Right lung (tissue), 5 donors: ENCODE data around the gene OR52E8. TPM values are rescaled to one million over a fixed set of nuclear protein-coding genes. Genes with fewer than 3 reads are reported as not detected.

Experiments
- DNase-seq, 2 donors: peaks; one replicate each; pipeline ENCODE4 v3.0.0-alpha.2; 2013
- polyA plus RNA-seq, 5 donors: library from polyadenylated mRNA; unstranded; fragments of 120-200 nt; gene quantifications; one replicate each; pipeline versions ENCODE4 v1.2.1 to v1.2.3, GENCODE V29; 2013; ENCODE audit warnings: inconsistent platforms in 1 of 5, low replicate concordance in 1 of 5; ENCODE audit not compliant: insufficient read length in 5 of 5, insufficient read depth in 1 of 5

OR52E8 gene
- polyA plus RNA-seq, 5 donors: not detected

DNA sequence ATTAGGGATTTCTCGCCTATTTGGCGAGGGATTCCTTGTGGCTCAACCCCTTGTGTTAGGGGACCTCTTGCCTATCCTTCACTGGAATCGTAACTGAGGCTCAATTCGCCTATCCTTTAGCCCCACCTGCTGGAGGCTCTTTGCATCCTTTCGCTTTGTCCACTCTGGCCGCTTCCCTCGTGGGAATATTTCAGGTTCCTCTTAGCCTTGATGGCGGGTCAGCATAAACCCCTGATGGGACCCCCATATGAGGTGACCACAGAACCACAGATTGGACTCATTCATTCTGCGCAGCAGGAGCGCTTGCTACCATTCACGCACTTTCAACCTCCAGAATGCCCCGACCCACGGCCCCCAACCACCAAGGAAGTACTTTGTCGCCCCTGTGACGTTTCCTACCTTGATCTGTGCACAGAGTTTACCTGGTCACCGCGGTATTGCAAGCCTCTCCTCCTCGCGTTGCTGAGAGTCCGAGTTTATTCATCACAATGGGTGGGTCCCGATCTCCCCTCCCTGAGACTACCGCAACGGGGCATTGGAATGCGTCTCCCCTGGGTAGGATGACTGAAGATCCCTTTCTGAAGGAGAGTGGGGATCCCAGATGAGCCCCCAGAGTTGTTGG, 48.9 kb downstream of the OR52E8 start, which contains the start of gene OR52N2:
TSS of gene OR52N2 (plus strand) at position 425 of the 622 bp plus-strand sequence. CDS start 11,412 bp downstream, outside the sequence.
- DNase-seq: peak; percentile 52 to 70

DNA sequence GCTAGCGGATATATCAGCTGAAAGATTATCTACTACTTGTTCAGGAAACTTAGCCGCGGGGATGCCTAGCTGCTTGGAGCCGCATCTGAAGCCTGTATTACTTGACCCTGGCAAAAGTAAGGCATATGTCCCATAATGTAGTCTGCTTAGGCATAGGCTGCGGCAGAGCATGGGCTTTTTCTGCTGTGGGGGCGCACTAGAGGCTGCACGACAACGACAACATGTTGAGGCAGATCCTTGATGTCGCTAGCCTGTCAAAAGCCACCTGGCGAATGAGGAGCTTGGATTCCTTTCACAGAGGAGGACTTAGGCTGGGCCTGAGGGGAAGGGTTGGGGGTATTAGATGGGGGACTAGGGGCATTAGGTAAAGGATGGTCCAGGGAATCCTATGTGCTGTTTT, 49.9 kb downstream of the OR52E8 start:
- DNase-seq: no peak

Other genes with a start within 250 kb of the OR52E8 start
- gene TRIM34, start 232.7 kb downstream of the OR52E8 start, polyA plus RNA-seq: 10 to 100 TPM; 15.6 to 28.6 (median 23.9) TPM
- 10 to 100 TPM; 45.7 to 67.7 (median 62.4) TPM for gene TRIM5, start 172.6 kb downstream of the OR52E8 start, polyA plus RNA-seq
- 10 to 100 TPM; 19.7 to 38.0 (median 26.7) TPM for gene TRIM22, start 167.9 kb downstream of the OR52E8 start, polyA plus RNA-seq
- under 1 TPM in 1 of 5 donors, not detected in 4; 0.12 TPM for gene OR56B1, start 121.2 kb downstream of the OR52E8 start, polyA plus RNA-seq
- under 1 TPM in 1 of 5 donors, not detected in 4; 0.19 TPM for gene OR52N4, start 103.4 kb downstream of the OR52E8 start, polyA plus RNA-seq
- gene OR52N5, start 74.3 kb downstream of the OR52E8 start, polyA plus RNA-seq: not detected
- not detected for gene OR52N1, start 66.4 kb downstream of the OR52E8 start, polyA plus RNA-seq
- gene OR52N2, start 48.8 kb downstream of the OR52E8 start, polyA plus RNA-seq: under 1 TPM in 1 of 5 donors, not detected in 4; 0.15 TPM
- not detected for gene OR52E6, start 15.8 kb downstream of the OR52E8 start, polyA plus RNA-seq
- gene OR52E4, start 22.9 kb upstream of the OR52E8 start, polyA plus RNA-seq: not detected
- not detected for gene OR52E5, start 35.5 kb upstream of the OR52E8 start, polyA plus RNA-seq
- not detected for gene OR56A3, start 84.6 kb upstream of the OR52E8 start, polyA plus RNA-seq
- not detected for gene OR56A5, start 110.8 kb upstream of the OR52E8 start, polyA plus RNA-seq
- not detected for gene OR52L1, start 129.3 kb upstream of the OR52E8 start, polyA plus RNA-seq
- gene OR56A4, start 149.3 kb upstream of the OR52E8 start, polyA plus RNA-seq: under 1 TPM in 4 of 5 donors, not detected in 1; 0.04 to 0.13 (median 0.05) TPM
- not detected for gene OR56A1, start 173.1 kb upstream of the OR52E8 start, polyA plus RNA-seq
- gene OR56B4, start 250.0 kb upstream of the OR52E8 start, polyA plus RNA-seq: under 1 TPM in 2 of 5 donors, not detected in 3; 0.13 to 0.29 TPM